Sigmoid colon (tissue), 7 donors: Measurements from ENCODE around the gene EFCAB9. TPM values are rescaled to one million over a fixed set of nuclear protein-coding genes. Genes with fewer than 3 reads are reported as not detected.
A peak's percentile ranks its signal among the peaks of the same experiment; 100 is the strongest.

Source experiments
- DNase-seq: peaks from one replicate; pipeline ENCODE4 v3.0.0-alpha.2; 2019
- H3K27ac ChIP-seq, 4 donors: fragments of 200-600 bp; sonication (generic); one replicate each; pipeline ENCODE4 v1.5.1; 2016 to 2019; ENCODE audit warnings: mild to moderate bottlenecking in 1 of 4
- H3K27me3 ChIP-seq, 3 donors: fragments of 200-600 bp; sonication (generic); one replicate each; pipeline ENCODE4 v1.5.1; 2019; ENCODE audit warnings: mild to moderate bottlenecking in 1 of 3
- H3K36me3 ChIP-seq, 4 donors: fragments of 200-600 bp; sonication (generic); one replicate each; pipeline ENCODE4 v1.5.1; 2016 to 2019
- H3K4me1 ChIP-seq, 4 donors: fragments of 200-600 bp; sonication (generic); one replicate each; pipeline ENCODE4 v1.5.1; 2017 to 2019
- H3K4me3 ChIP-seq, 4 donors: fragments of 200-600 bp; sonication (generic); one replicate each; pipeline ENCODE4 v1.5.1; 2017 to 2019; ENCODE audit warnings: mild to moderate bottlenecking in 2 of 4, moderate library complexity in 1 of 4
- H3K9me3 ChIP-seq, 4 donors: fragments of 200-600 bp in 3 of 4; sonication (generic) in 3 of 4; one replicate each; pipeline versions ENCODE4 v1.5.1 to v1.6.1; 2013 to 2019
- CTCF ChIP-seq, 4 experiments: fragments of 450-650 bp in 3 of 4; fragments of 200-600 bp in 1 of 4; IDR thresholded peaks; one replicate each; pipeline ENCODE4 v1.5.1; 2016 to 2019; ENCODE audit warnings: antibody characterized with exemption in 4 of 4, mild to moderate bottlenecking in 3 of 4, moderate library complexity in 2 of 4
- EP300 ChIP-seq, 4 donors: sonication (generic); formaldehyde crosslinking; IDR thresholded peaks; one replicate each; pipeline ENCODE4 v1.6.1; 2017; ENCODE audit warnings: antibody characterized with exemption in 4 of 4
- POLR2A ChIP-seq, 2 donors: fragments of 450-650 bp; IDR thresholded peaks; one replicate each; pipeline ENCODE4 v1.6.1; 2016; ENCODE audit warnings: antibody characterized with exemption in 2 of 2, mild to moderate bottlenecking in 2 of 2, moderate library complexity in 2 of 2
- POLR2AphosphoS5 ChIP-seq, 4 donors: sonication (generic); formaldehyde crosslinking; IDR thresholded peaks; one replicate each; pipeline ENCODE4 v1.6.1; 2017; ENCODE audit warnings: antibody characterized with exemption in 4 of 4
- WGBS, 2 donors: extraction: QIAGEN DNeasy Blood & Tissue Kit; methylation state at CpG; one replicate each; pipeline ENCODE4 v1.1.7; 2013; 5-methylcytosine and 5-hydroxymethylcytosine counted together
- intact Hi-C: fragments of 100-400 bp; cut with DNase I; formaldehyde crosslinking; loops from one replicate; pipeline ENCODE4 v1.15.1; 2023
- polyA plus RNA-seq, 3 donors: library from polyadenylated mRNA; stranded (reverse); fragments of 200-250 nt; gene quantifications; one replicate each; pipeline ENCODE4 v1.2.3, GENCODE V29; 2013
- total RNA-seq, 4 donors: library from RNA; depleted of rRNA; stranded (reverse); fragments of >200 nt; gene quantifications; one replicate each; pipeline ENCODE4 v1.1.0, GENCODE V29; 2016
- donor health status: healthy with polysubstance abuse.
- donor health status: Bipolar disorder and iron deficiency.
- donor health status: healthy.

Gene EFCAB9
- total and polyA plus RNA-seq, 7 donors: not detected

DNA sequence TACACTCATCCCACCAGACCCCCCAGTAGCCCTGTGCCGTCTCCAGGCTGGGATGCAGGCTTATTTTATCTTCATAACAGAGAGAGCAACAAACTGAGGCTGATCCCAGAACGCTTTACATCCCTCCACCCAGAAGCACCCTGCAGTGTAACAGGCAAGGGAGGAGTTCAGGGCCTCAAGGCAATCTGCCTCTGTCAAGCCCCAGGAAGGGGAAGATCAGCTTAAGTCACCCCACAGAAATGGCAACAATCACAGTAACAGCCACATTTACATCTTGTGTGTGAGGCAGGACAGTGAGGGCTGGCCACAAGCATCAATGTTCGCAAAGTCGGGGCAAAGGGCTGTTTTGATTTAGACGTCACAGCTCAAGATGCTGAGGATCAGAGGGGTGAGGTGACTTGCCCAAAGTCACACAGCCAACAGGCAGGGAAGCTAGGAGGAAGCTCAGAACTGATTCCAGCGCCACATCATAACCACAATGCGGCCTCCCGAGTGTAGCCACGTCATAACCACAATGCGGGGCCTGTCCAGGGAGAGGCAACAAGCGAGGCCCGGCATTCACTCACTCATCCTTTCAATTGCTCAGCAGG, 20.3 kb upstream of the EFCAB9 start:
- Histone ChIP-seq H3K27me3 (no peaks in the 10 kb centered on the region), H3K9me3 (no peaks in the 10 kb centered on the region), H3K4me3 (no peak overlapping the region), H3K36me3 (no peaks in the 10 kb centered on the region), H3K27ac (no peak overlapping the region), H3K4me1 (peaks cover 0 to 9% (median 3%) of the 10 kb centered on the region in 4 donors)
- 65 to 84% methylated on average over 12 of the region's 12 CpGs for WGBS, 2 donors
- intact Hi-C loops: no loop called here
- no peak for DNase-seq
- TF ChIP-seq POLR2AphosphoS5 (IDR thresholded peaks at IDR 0.05) (no peak), POLR2A (IDR thresholded peaks at IDR 0.05) (no peak), CTCF (IDR thresholded peaks at IDR 0.05) (no peak), EP300 (IDR thresholded peaks at IDR 0.05) (no peak)

DNA sequence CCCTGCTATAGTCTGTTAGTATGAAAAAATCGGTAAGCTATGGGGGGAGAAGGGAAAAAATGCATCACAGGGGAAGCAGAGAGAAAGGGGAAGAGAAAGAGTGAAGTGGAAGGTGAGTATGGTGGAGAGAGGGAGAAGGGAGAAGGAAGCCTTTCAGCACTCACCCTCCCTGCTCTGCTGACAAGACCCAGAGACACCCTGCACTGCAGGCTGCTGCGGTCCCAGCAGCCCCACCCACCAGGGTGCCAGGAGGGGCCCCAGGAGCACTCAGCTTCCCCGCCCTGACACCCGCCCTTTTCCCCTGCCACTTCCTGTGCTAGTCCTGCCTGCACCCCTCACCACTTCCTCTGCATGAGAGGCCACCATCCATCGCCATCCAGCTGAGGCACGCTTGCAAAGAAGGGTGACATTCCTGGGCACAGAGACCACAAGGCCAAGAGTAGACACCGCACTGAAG, 18.7 kb upstream of the EFCAB9 start:
- TF ChIP-seq EP300 (IDR thresholded peaks at IDR 0.05) (no peak), POLR2AphosphoS5 (IDR thresholded peaks at IDR 0.05) (no peak), POLR2A (IDR thresholded peaks at IDR 0.05) (no peak), CTCF (IDR thresholded peaks at IDR 0.05) (no peak)
- intact Hi-C loops: no loop called here
- no peaks in the 10 kb centered on the region for H3K27me3 ChIP-seq
- no peaks in the 10 kb centered on the region for H3K9me3 ChIP-seq
- H3K27ac ChIP-seq: peak overlapping the region in 1 of 4 donors; percentile 41
- WGBS, 2 donors: 30 to 52% methylated on average over 7 of the region's 7 CpGs
- H3K4me3 ChIP-seq: peak overlapping the region in 1 of 4 donors; percentile 19
- DNase-seq: peak; percentile 74
- no peaks in the 10 kb centered on the region for H3K36me3 ChIP-seq
- H3K4me1 ChIP-seq: peaks cover 0 to 15% (median 3%) of the 10 kb centered on the region in 4 donors

GRCh38 chr5:172177176-172177575, 16.8 kb upstream of the EFCAB9 start:
- no peaks in the 10 kb centered on the region for H3K36me3 ChIP-seq
- WGBS, 2 donors: 74 to 78% methylated on average over 7 of the region's 7 CpGs

GRCh38 chr5:172178301-172178987, 15.5 kb upstream of the EFCAB9 start:
- TF ChIP-seq POLR2AphosphoS5 (IDR thresholded peaks at IDR 0.05) (no peak), CTCF (IDR thresholded peaks at IDR 0.05) (no peak), EP300 (IDR thresholded peaks at IDR 0.05) (no peak), POLR2A (IDR thresholded peaks at IDR 0.05) (no peak)
- peaks cover 0 to 15% (median 3%) of the 10 kb centered on the region in 4 donors for H3K4me1 ChIP-seq
- H3K36me3 ChIP-seq: no peaks in the 10 kb centered on the region
- H3K9me3 ChIP-seq: no peaks in the 10 kb centered on the region
- peak overlapping the region in 1 of 4 donors; percentile 18 for H3K27ac ChIP-seq
- H3K4me3 ChIP-seq: no peak overlapping the region
- intact Hi-C loops: no loop called here
- no peak for DNase-seq
- WGBS, 2 donors: 50 to 81% methylated on average over 18 of the region's 18 CpGs
- H3K27me3 ChIP-seq: no peaks in the 10 kb centered on the region

More at GRCh38 chr5:172177176-172177575, 16.8 kb upstream of the EFCAB9 start:
- intact Hi-C loops: no loop called here
- no peak for TF ChIP-seq POLR2AphosphoS5 (IDR thresholded peaks at IDR 0.05)
- no peak for TF ChIP-seq CTCF (IDR thresholded peaks at IDR 0.05)
- TF ChIP-seq POLR2A (IDR thresholded peaks at IDR 0.05): no peak
- TF ChIP-seq EP300 (IDR thresholded peaks at IDR 0.05): no peak
- no peak for DNase-seq
- Histone ChIP-seq H3K9me3 (no peaks in the 10 kb centered on the region), H3K4me1 (peaks cover 0 to 15% (median 3%) of the 10 kb centered on the region in 4 donors), H3K27me3 (no peaks in the 10 kb centered on the region), H3K27ac (no peak overlapping the region), H3K4me3 (no peak overlapping the region)
